ENCODE results near the gene HES5.
"Not testable (repeated sequence)": the region's sequence is repeated elsewhere in the genome, so short reads cannot be mapped to it uniquely, and the experiment has no call there.

HES5 gene

GRCh38 chr1:2571348-2571747, 41.3 kb upstream of the HES5 start:
- H3K4me3 ChIP-seq (ENCODE audit: insufficient read length, low read depth), result no peak overlapping the region
- DNase-seq (ENCODE audit: low read depth, low spot score), result no peak
- peaks cover 9% of the 10 kb centered on the region for H3K4me1 ChIP-seq (ENCODE audit: insufficient read depth, insufficient read length)
- no peaks in the 10 kb centered on the region for H3K27me3 ChIP-seq (ENCODE audit: insufficient read depth, insufficient read length)
- no peaks in the 10 kb centered on the region for H3K36me3 ChIP-seq (ENCODE audit: insufficient read depth, insufficient read length, low read length)
- peaks cover 12% of the 10 kb centered on the region; the same call in 1 of the 2 replicates for H3K9me3 ChIP-seq (ENCODE audit: insufficient read depth, low read length)
- no peak overlapping the region for H3K9ac ChIP-seq (ENCODE audit: insufficient read length, low read depth)
- no peak for TF ChIP-seq ZNF274 (IDR thresholded peaks at IDR 0.05; ENCODE audit: low read depth, low read length)
- TF ChIP-seq YY1 (IDR thresholded peaks at IDR 0.05; ENCODE audit: insufficient read depth, insufficient read length), result no peak
- TF ChIP-seq SUZ12 (IDR thresholded peaks at IDR 0.05; ENCODE audit: extremely low read depth, insufficient read depth, insufficient read length), result no peak

- H3K4me3 ChIP-seq (ENCODE audit: insufficient read length, low read depth), result no peak overlapping the region
These were observed 40.3 kb upstream of the HES5 start for GRCh38 chr1:2570332-2570731.

GRCh38 chr1:2569703-2570102, 39.6 kb upstream of the HES5 start:
- not testable (repeated sequence) for H3K9ac ChIP-seq (ENCODE audit: insufficient read length, low read depth); H3K36me3 ChIP-seq (ENCODE audit: insufficient read depth, insufficient read length, low read length); H3K4me3 ChIP-seq (ENCODE audit: insufficient read length, low read depth); H3K27me3 ChIP-seq (ENCODE audit: insufficient read depth, insufficient read length); DNase-seq (ENCODE audit: low read depth, low spot score)
- Histone ChIP-seq H3K9me3 (ENCODE audit: insufficient read depth, low read length) (peaks cover 12% of the 10 kb centered on the region; the same call in 1 of the 2 replicates), H3K4me1 (ENCODE audit: insufficient read depth, insufficient read length) (peaks cover 13% of the 10 kb centered on the region)

More at GRCh38 chr1:2570332-2570731, 40.3 kb upstream of the HES5 start:
- peaks cover 12% of the 10 kb centered on the region; the same call in 1 of the 2 replicates for H3K9me3 ChIP-seq (ENCODE audit: insufficient read depth, low read length)
- peaks cover 9% of the 10 kb centered on the region for H3K4me1 ChIP-seq (ENCODE audit: insufficient read depth, insufficient read length)
- H3K9ac ChIP-seq (ENCODE audit: insufficient read length, low read depth), result no peak overlapping the region
- TF ChIP-seq SUZ12 (IDR thresholded peaks at IDR 0.05; ENCODE audit: extremely low read depth, insufficient read depth, insufficient read length) (no peak), ZNF274 (IDR thresholded peaks at IDR 0.05; ENCODE audit: low read depth, low read length) (no peak), YY1 (IDR thresholded peaks at IDR 0.05; ENCODE audit: insufficient read depth, insufficient read length) (no peak)
- no peaks in the 10 kb centered on the region for H3K36me3 ChIP-seq (ENCODE audit: insufficient read depth, insufficient read length, low read length)
- DNase-seq (ENCODE audit: low read depth, low spot score), result no peak
- no peaks in the 10 kb centered on the region for H3K27me3 ChIP-seq (ENCODE audit: insufficient read depth, insufficient read length)

GRCh38 chr1:2569060-2569459, 39.0 kb upstream of the HES5 start:
- no peak overlapping the region for H3K4me3 ChIP-seq (ENCODE audit: insufficient read length, low read depth)
- peaks cover 13% of the 10 kb centered on the region for H3K4me1 ChIP-seq (ENCODE audit: insufficient read depth, insufficient read length)
- no peak for DNase-seq (ENCODE audit: low read depth, low spot score)
- no peak overlapping the region for H3K9ac ChIP-seq (ENCODE audit: insufficient read length, low read depth)
- no peaks in the 10 kb centered on the region for H3K36me3 ChIP-seq (ENCODE audit: insufficient read depth, insufficient read length, low read length)
- H3K9me3 ChIP-seq (ENCODE audit: insufficient read depth, low read length), result peaks cover 12% of the 10 kb centered on the region; the same call in 1 of the 2 replicates
- no peaks in the 10 kb centered on the region for H3K27me3 ChIP-seq (ENCODE audit: insufficient read depth, insufficient read length)
- TF ChIP-seq SUZ12 (IDR thresholded peaks at IDR 0.05; ENCODE audit: extremely low read depth, insufficient read depth, insufficient read length) (no peak), ZNF274 (IDR thresholded peaks at IDR 0.05; ENCODE audit: low read depth, low read length) (no peak), YY1 (IDR thresholded peaks at IDR 0.05; ENCODE audit: insufficient read depth, insufficient read length) (no peak)

GRCh38 chr1:2568187-2568816, 38.2 kb upstream of the HES5 start:
- not testable (repeated sequence) for H3K36me3 ChIP-seq (ENCODE audit: insufficient read depth, insufficient read length, low read length); H3K9ac ChIP-seq (ENCODE audit: insufficient read length, low read depth); H3K9me3 ChIP-seq (ENCODE audit: insufficient read depth, low read length); H3K4me3 ChIP-seq (ENCODE audit: insufficient read length, low read depth); H3K27me3 ChIP-seq (ENCODE audit: insufficient read depth, insufficient read length); DNase-seq (ENCODE audit: low read depth, low spot score)
- H3K4me1 ChIP-seq (ENCODE audit: insufficient read depth, insufficient read length), result peaks cover 13% of the 10 kb centered on the region

- H3K9ac ChIP-seq (ENCODE audit: insufficient read length, low read depth), result no peak overlapping the region
- H3K36me3 ChIP-seq (ENCODE audit: insufficient read depth, insufficient read length, low read length), result no peaks in the 10 kb centered on the region
- TF ChIP-seq ZNF274 (IDR thresholded peaks at IDR 0.05; ENCODE audit: low read depth, low read length), result no peak
- peaks cover 13% of the 10 kb centered on the region for H3K4me1 ChIP-seq (ENCODE audit: insufficient read depth, insufficient read length)
- no peak overlapping the region for H3K4me3 ChIP-seq (ENCODE audit: insufficient read length, low read depth)
- no peak for DNase-seq (ENCODE audit: low read depth, low spot score)
- H3K27me3 ChIP-seq (ENCODE audit: insufficient read depth, insufficient read length), result no peaks in the 10 kb centered on the region
- H3K9me3 ChIP-seq (ENCODE audit: insufficient read depth, low read length), result no peaks in the 10 kb centered on the region
These were observed 37.1 kb upstream of the HES5 start for GRCh38 chr1:2567083-2567679.

- Histone ChIP-seq H3K27me3 (ENCODE audit: insufficient read depth, insufficient read length) (no peaks in the 10 kb centered on the region), H3K4me1 (ENCODE audit: insufficient read depth, insufficient read length) (peaks cover 13% of the 10 kb centered on the region), H3K9ac (ENCODE audit: insufficient read length, low read depth) (no peak overlapping the region), H3K9me3 (ENCODE audit: insufficient read depth, low read length) (no peaks in the 10 kb centered on the region), H3K4me3 (ENCODE audit: insufficient read length, low read depth) (no peak overlapping the region), H3K36me3 (ENCODE audit: insufficient read depth, insufficient read length, low read length) (no peaks in the 10 kb centered on the region)
- no peak for TF ChIP-seq YY1 (IDR thresholded peaks at IDR 0.05; ENCODE audit: insufficient read depth, insufficient read length)
- TF ChIP-seq SUZ12 (IDR thresholded peaks at IDR 0.05; ENCODE audit: extremely low read depth, insufficient read depth, insufficient read length), result no peak
- no peak for TF ChIP-seq ZNF274 (IDR thresholded peaks at IDR 0.05; ENCODE audit: low read depth, low read length)
- no peak for DNase-seq (ENCODE audit: low read depth, low spot score)
These were observed 36.3 kb upstream of the HES5 start for GRCh38 chr1:2566101-2567045.

Data from NT2/D1 (cell line).